Suprapubic skin (tissue), 4 donors: Measurements from ENCODE around the gene DDX23. TPM values are rescaled to one million over a fixed set of nuclear protein-coding genes. Genes with fewer than 3 reads are reported as not detected.

Experiments
- DNase-seq, 2 donors: peaks; one replicate each; pipeline ENCODE4 v3.0.0-alpha.2; 2019; ENCODE audit warnings: low spot score in 2 of 2
- H3K27ac ChIP-seq: fragments of 200-600 bp; sonication (generic); one replicate; pipeline ENCODE4 v1.5.1; 2019
- H3K27me3 ChIP-seq: fragments of 200-600 bp; sonication (generic); one replicate; pipeline ENCODE4 v1.5.1; 2019
- H3K36me3 ChIP-seq: fragments of 200-600 bp; sonication (generic); one replicate; pipeline ENCODE4 v1.5.1; 2019
- H3K4me1 ChIP-seq: fragments of 200-600 bp; sonication (generic); one replicate; pipeline ENCODE4 v1.5.1; 2019
- H3K4me3 ChIP-seq: fragments of 200-600 bp; sonication (generic); one replicate; pipeline ENCODE4 v1.5.1; 2019; ENCODE audit warnings: mild to moderate bottlenecking
- H3K9me3 ChIP-seq: fragments of 200-600 bp; sonication (generic); one replicate; pipeline ENCODE4 v1.5.1; 2019
- CTCF ChIP-seq, 2 donors: fragments of 200-600 bp in 1 of 2; fragments of 450-650 bp in 1 of 2; sonication (generic) in 1 of 2; IDR thresholded peaks; one replicate each; pipeline ENCODE4 v1.5.1; 2016 to 2019; ENCODE audit warnings: antibody characterized with exemption in 2 of 2, mild to moderate bottlenecking in 1 of 2, moderate library complexity in 1 of 2
- EP300 ChIP-seq: sonication (generic); formaldehyde crosslinking; IDR thresholded peaks from one replicate; pipeline ENCODE4 v1.6.1; 2017; ENCODE audit warnings: antibody characterized with exemption
- POLR2A ChIP-seq, 2 donors: fragments of 450-650 bp; IDR thresholded peaks; one replicate each; pipeline ENCODE4 v1.6.1; 2017; ENCODE audit warnings: antibody characterized with exemption in 2 of 2, mild to moderate bottlenecking in 2 of 2, moderate library complexity in 2 of 2
- POLR2AphosphoS5 ChIP-seq, 3 donors: sonication (generic); formaldehyde crosslinking; IDR thresholded peaks; one replicate each; pipeline ENCODE4 v1.6.1; 2017; ENCODE audit warnings: antibody characterized with exemption in 3 of 3
- WGBS: methylation state at CpG from one replicate; pipeline ENCODE4 v1.1.5; 2018; 5-methylcytosine and 5-hydroxymethylcytosine counted together
- total RNA-seq, 4 donors: library from RNA; depleted of rRNA; stranded (reverse); fragments of >200 nt; gene quantifications; one replicate each; pipeline ENCODE4 v1.1.0, GENCODE V29; 2016

Gene DDX23
- total RNA-seq, 4 donors from 2014 or later: 55.0 to 125 (median 62.2) TPM

DNA sequence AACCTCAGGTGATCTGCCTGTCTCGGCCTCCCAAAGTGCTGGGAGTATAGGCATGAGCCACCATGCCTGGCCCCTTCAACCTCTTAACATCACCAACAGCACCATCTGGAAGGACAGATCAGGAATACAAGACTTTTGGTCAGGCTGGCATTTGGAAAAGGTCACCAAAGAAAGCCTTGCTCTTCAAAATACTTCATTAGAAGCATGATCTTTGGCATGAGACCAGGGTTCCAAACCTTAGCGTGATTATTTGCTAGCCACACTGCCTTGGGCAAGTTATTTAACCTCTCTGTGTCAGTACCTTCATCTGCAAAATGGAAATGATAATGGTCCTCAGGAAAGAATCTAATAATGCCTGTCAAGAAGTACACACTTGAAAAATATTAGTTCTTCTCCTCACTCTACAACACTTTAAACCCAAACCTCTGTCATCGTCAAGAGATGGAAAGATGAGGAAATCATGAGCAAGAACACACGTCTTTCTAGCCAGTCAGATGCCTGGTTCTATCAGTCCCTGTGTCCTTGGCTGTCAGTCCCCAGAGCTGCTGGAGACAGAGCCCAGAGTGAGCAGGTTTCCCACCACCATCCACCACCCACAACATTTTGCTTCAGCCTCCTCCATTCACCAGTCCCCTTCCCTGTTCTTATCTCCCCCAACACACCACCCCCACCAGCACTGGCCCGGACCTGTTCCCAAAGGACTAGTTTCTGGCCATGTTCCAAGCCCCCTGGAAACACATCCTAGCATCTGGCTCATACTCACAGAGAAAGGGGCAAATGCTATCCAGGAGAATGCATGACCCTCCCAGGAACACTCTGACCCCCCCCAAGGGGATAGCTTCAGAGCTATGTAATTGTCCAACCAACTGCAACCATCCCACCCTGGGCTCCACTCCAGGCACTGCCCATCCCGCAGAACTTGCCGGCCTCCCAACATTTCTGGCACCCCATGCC lies 65.1 kb downstream of the DDX23 start:
- TF ChIP-seq POLR2AphosphoS5 (IDR thresholded peaks at IDR 0.05) (no peak), EP300 (no peak), CTCF (IDR thresholded peaks at IDR 0.05) (no peak), POLR2A (IDR thresholded peaks at IDR 0.05) (no peak)
- H3K36me3 ChIP-seq: peaks cover 6% of the 10 kb centered on the region
- peaks cover 41% of the 10 kb centered on the region for H3K4me1 ChIP-seq
- H3K27me3 ChIP-seq: no peaks in the 10 kb centered on the region
- peak overlapping the region; percentile 86 for H3K27ac ChIP-seq
- H3K4me3 ChIP-seq: peak overlapping the region; percentile 82
- H3K9me3 ChIP-seq: no peaks in the 10 kb centered on the region
- WGBS: 26% methylated on average over 7 of the region's 7 CpGs
- DNase-seq: no peak

- no peak for TF ChIP-seq EP300
- TF ChIP-seq POLR2AphosphoS5 (IDR thresholded peaks at IDR 0.05): no peak
- Histone ChIP-seq H3K27ac (no peak overlapping the region), H3K36me3 (peaks cover 6% of the 10 kb centered on the region), H3K4me1 (peaks cover 59% of the 10 kb centered on the region), H3K9me3 (no peaks in the 10 kb centered on the region), H3K27me3 (no peaks in the 10 kb centered on the region), H3K4me3 (no peak overlapping the region)
- WGBS: 90% methylated on average over 4 of the region's 4 CpGs
- DNase-seq: no peak
Observed at GRCh38 chr12:48783432-48783831, 68.5 kb downstream of the DDX23 start.

GRCh38 chr12:48782457-48783395 lies 69.2 kb downstream of the DDX23 start:
- Histone ChIP-seq H3K9me3 (no peaks in the 10 kb centered on the region), H3K4me1 (peaks cover 52% of the 10 kb centered on the region), H3K27ac (no peak overlapping the region), H3K36me3 (peaks cover 6% of the 10 kb centered on the region), H3K27me3 (no peaks in the 10 kb centered on the region), H3K4me3 (no peak overlapping the region)
- no peak for DNase-seq
- WGBS: 90% methylated on average over 45 of the region's 63 CpGs
- TF ChIP-seq CTCF (IDR thresholded peaks at IDR 0.05) (no peak), POLR2A (IDR thresholded peaks at IDR 0.05) (no peak), POLR2AphosphoS5 (IDR thresholded peaks at IDR 0.05) (no peak), EP300 (no peak)

DNA sequence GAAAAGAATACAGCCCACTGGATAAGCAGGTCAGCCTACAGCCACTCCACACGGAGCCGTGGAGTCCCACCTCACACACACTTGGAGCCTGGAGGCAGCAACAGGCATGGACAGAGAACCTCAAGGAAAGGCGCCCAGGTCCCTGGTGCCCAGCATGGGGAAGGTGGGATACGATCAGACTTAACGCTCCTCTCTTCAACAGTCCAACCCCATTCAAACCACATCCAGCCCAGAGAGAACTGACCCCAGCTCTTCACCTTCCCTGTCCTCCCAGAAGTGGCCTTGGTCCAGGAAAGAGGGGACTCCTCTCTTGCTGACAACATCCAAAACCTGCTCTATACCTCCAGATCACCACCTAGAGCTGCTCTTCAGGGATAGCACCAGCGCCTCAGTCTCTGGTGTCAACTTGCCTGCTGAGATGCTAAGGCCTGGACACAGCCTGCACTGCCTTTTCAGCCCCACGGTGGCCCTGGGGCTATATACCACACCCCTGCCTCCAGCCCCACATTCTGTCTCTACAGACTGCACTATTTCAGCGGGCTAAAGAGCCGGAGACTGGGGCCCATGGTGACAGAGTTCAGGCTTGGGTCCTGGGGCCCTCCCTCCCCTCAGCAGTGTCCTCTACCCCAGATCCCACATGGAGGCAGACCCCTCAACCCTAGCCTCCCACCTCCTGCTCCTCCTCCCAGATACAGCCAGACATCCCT lies 70.1 kb downstream of the DDX23 start:
- Histone ChIP-seq H3K4me3 (no peak overlapping the region), H3K27me3 (no peaks in the 10 kb centered on the region), H3K4me1 (peaks cover 44% of the 10 kb centered on the region), H3K9me3 (no peaks in the 10 kb centered on the region), H3K27ac (no peak overlapping the region), H3K36me3 (peaks cover 12% of the 10 kb centered on the region)
- 74% methylated on average over 8 of the region's 9 CpGs for WGBS
- DNase-seq: no peak
- TF ChIP-seq POLR2AphosphoS5 (IDR thresholded peaks at IDR 0.05) (no peak), POLR2A (IDR thresholded peaks at IDR 0.05) (no peak)

DNA sequence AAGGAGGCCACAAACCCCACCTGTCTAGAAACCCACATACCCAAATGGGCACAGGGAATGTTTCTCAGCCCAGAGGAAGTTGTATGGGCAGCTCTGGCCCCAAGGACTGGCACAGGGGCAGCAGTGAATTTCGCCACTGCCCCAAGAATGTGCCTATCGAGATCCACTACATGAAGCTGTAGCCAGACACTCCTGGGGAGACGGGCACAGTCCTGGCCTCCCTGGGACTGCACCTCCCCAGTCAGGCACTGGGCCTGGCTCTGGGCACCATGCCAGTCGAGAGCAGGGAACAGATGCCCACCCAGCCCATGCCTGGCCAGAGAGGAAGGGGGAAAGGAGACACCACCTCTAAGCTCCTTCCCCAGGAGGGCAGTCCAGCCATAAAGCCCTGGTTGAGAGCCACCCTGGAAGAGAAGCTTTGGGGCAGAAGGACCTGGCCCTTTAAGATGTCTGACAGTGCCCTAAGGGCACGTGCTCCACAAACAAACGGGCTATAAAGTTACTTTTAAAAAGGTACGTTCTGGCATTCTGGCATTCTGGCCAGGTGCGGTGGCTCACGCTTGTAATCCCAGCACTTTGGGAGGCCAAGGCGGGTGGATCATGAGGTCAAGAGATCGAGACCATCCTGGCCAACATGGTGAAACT lies 71.5 kb downstream of the DDX23 start:
- Histone ChIP-seq H3K27ac (peak overlapping the region; percentile 53), H3K27me3 (no peaks in the 10 kb centered on the region)
- 78% methylated on average over 7 of the region's 11 CpGs for WGBS

More for the DNA sequence above, 71.5 kb downstream of the DDX23 start:
- H3K4me1 ChIP-seq: peaks cover 35% of the 10 kb centered on the region
- TF ChIP-seq POLR2AphosphoS5 (IDR thresholded peaks at IDR 0.05) (no peak), EP300 (no peak), CTCF (IDR thresholded peaks at IDR 0.05) (no peak), POLR2A (IDR thresholded peaks at IDR 0.05) (no peak)
- no peak overlapping the region for H3K4me3 ChIP-seq
- no peak for DNase-seq
- H3K36me3 ChIP-seq: peaks cover 26% of the 10 kb centered on the region
- H3K9me3 ChIP-seq: no peaks in the 10 kb centered on the region
